MM.1S (cell line): Measurements from ENCODE around the gene COL20A1.

ENCODE experiments used
- EZH2 ChIP-seq: fragments of 300-600 bp; sonication (generic); optimal IDR thresholded peaks from 2 replicates; pipeline ENCODE3; 2017; ENCODE audit warnings: low read depth, mild to moderate bottlenecking, antibody characterized with exemption, low read length, mixed read lengths
- EZH2phosphoT487 ChIP-seq: fragments of 300-600 bp; sonication (generic); IDR thresholded peaks from 2 replicates; pipeline ENCODE4 v1.6.1; 2018; ENCODE audit warnings: antibody characterized with exemption, low read length
- TF ChIP-seq, protein P1 (sequence below): fragments of 300-600 bp; sonication (generic); IDR thresholded peaks from 2 replicates; pipeline ENCODE4 v1.5.1; 2016; ENCODE audit warnings: antibody characterized with exemption, low read length, mixed read lengths

DNA sequence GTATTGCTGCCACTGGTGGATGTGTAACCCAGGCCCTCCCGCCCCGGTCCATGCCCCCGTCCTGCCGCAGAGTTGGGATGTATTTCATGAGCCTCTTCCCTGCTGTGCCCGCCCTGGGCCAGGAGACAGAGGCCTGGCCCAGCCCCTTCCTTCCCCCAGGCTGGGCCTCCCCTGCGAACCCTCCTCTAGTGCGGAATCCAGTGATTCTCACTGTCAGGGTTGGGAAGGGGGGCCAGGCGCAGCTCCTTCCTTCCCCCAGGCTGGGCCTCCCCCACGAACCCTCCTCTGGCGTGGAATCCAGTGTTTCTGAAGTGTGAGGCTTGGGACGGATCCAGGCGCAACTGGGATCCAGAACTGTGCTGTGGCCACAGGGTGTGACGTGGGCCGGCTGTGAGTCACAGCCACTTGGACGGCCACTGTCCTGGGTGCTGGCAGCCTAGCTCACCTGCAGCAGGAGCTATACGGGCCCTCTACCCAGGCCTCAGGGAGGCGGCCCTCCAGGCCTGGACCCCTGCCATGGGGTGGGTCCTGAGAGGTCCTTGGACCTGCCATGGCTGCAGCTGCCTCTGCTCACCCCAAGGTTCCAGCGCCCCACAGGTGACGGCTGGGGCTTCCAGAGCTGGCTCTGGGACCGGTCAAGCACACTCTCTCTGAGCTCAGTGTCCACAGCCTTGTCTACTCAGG is 28.3 kb downstream of the COL20A1 start:
- TF ChIP-seq, protein P1, sequence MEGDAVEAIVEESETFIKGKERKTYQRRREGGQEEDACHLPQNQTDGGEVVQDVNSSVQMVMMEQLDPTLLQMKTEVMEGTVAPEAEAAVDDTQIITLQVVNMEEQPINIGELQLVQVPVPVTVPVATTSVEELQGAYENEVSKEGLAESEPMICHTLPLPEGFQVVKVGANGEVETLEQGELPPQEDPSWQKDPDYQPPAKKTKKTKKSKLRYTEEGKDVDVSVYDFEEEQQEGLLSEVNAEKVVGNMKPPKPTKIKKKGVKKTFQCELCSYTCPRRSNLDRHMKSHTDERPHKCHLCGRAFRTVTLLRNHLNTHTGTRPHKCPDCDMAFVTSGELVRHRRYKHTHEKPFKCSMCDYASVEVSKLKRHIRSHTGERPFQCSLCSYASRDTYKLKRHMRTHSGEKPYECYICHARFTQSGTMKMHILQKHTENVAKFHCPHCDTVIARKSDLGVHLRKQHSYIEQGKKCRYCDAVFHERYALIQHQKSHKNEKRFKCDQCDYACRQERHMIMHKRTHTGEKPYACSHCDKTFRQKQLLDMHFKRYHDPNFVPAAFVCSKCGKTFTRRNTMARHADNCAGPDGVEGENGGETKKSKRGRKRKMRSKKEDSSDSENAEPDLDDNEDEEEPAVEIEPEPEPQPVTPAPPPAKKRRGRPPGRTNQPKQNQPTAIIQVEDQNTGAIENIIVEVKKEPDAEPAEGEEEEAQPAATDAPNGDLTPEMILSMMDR = no peak
- TF ChIP-seq EZH2 (no peak), EZH2phosphoT487 (no peak)
